PC-3 (cell line): ENCODE measurements around the gene TBX15.

Experiments
- CTCF ChIP-seq: fragments of 300-600 bp; sonication (generic); conservative IDR thresholded peaks from 2 replicates; pipeline ENCODE4 v1.5.1; 2017; ENCODE audit warnings: antibody characterized with exemption, low read depth, mild to moderate bottlenecking, low read length
- EZH2 ChIP-seq: fragments of 300-600 bp; sonication (generic); IDR thresholded peaks from one replicate; pipeline ENCODE4 v1.6.1; 2017; ENCODE audit warnings: antibody characterized with exemption, mild to moderate bottlenecking, low read length; ENCODE audit not compliant: unreplicated experiment

GRCh38 chr1:118948351-118948750 lies 39.8 kb downstream of the TBX15 start:
- TF ChIP-seq CTCF (no peak), EZH2 (no peak)
